Measurements from ENCODE around the gene CLSTN3. TPM values are rescaled to one million over a fixed set of nuclear protein-coding genes. Genes with fewer than 3 reads are reported as not detected.

Gene CLSTN3
- total and polyA plus RNA-seq, 4 donors = 6.1 to 37.2 (median 26.8) TPM

- Histone ChIP-seq H3K4me3 (ENCODE audit: low read depth in 1 of 3, low read length in 3 of 3) (no peak overlapping the region), H3K27me3 (ENCODE audit: control insufficient read depth in 4 of 4, insufficient read depth in 4 of 4, low read length in 3 of 4) (no peaks in the 10 kb centered on the region), H3K9me3 (ENCODE audit: control insufficient read depth in 4 of 4, low read length in 3 of 4) (no peaks in the 10 kb centered on the region), H3K27ac (ENCODE audit: low read depth in 1 of 2, low read length in 2 of 2) (peak overlapping the region in 1 of 2 donors; percentile 23), H3K36me3 (ENCODE audit: control insufficient read depth in 4 of 4, insufficient read depth in 3 of 4, low read depth in 1 of 4, low read length in 3 of 4) (peaks cover 0 to 43% (median 16%) of the 10 kb centered on the region in 4 donors), H3K4me1 (ENCODE audit: control insufficient read depth in 4 of 4, insufficient read depth in 4 of 4, low read length in 3 of 4) (peaks cover 3 to 27% (median 15%) of the 10 kb centered on the region in 4 donors), H3K9ac (ENCODE audit: low read depth in 1 of 2, low read length in 2 of 2) (no peak overlapping the region)
- 68% methylated on average over 7 of the region's 7 CpGs for WGBS
- no peak for TF ChIP-seq HNF4A (conservative IDR thresholded peaks at IDR 0.05)
- TF ChIP-seq RXRA (IDR thresholded peaks at IDR 0.05) = no peak
- no peak for TF ChIP-seq GABPA (IDR thresholded peaks at IDR 0.05 in 1 of 2, conservative IDR thresholded peaks at IDR 0.05 in 1 of 2)
- no peak for TF ChIP-seq JUND (IDR thresholded peaks at IDR 0.05)
- TF ChIP-seq RAD21 (IDR thresholded peaks at IDR 0.05) = no peak
- no peak for TF ChIP-seq HNF4G (IDR thresholded peaks at IDR 0.05)
- TF ChIP-seq ZBTB33 (IDR thresholded peaks at IDR 0.05) = no peak
- no peak for TF ChIP-seq FOXA1 (IDR thresholded peaks at IDR 0.05)
- TF ChIP-seq MAX (IDR thresholded peaks at IDR 0.05) = no peak
- TF ChIP-seq NR2F2 (IDR thresholded peaks at IDR 0.05) = no peak
- TF ChIP-seq FOXA2 (IDR thresholded peaks at IDR 0.05) = no peak
- no peak for TF ChIP-seq TAF1 (conservative IDR thresholded peaks at IDR 0.05)
- TF ChIP-seq SP1 (IDR thresholded peaks at IDR 0.05) = no peak
- DNase-seq (ENCODE audit: low spot score) = no peak
Observed at GRCh38 chr12:7143564-7143963, 13.4 kb downstream of the CLSTN3 start.

GRCh38 chr12:7144414-7145120 is 14.4 kb downstream of the CLSTN3 start:
- TF ChIP-seq RAD21 (IDR thresholded peaks at IDR 0.05) (peak; percentile 76 to 80), CTCF (IDR thresholded peaks at IDR 0.05; ENCODE audit: low read depth, low read length, missing input control) (peak; percentile 52), ATF3 (IDR thresholded peaks at IDR 0.05) (no peak), NR2F2 (IDR thresholded peaks at IDR 0.05) (no peak)
- Histone ChIP-seq H3K27ac (ENCODE audit: low read depth in 1 of 2, low read length in 2 of 2) (no peak overlapping the region), H3K9ac (ENCODE audit: low read depth in 1 of 2, low read length in 2 of 2) (no peak overlapping the region), H3K9me3 (ENCODE audit: control insufficient read depth in 4 of 4, low read length in 3 of 4) (no peaks in the 10 kb centered on the region), H3K4me3 (ENCODE audit: low read depth in 1 of 3, low read length in 3 of 3) (no peak overlapping the region), H3K4me1 (ENCODE audit: control insufficient read depth in 4 of 4, insufficient read depth in 4 of 4, low read length in 3 of 4) (peaks cover 3 to 27% (median 15%) of the 10 kb centered on the region in 4 donors), H3K36me3 (ENCODE audit: control insufficient read depth in 4 of 4, insufficient read depth in 3 of 4, low read depth in 1 of 4, low read length in 3 of 4) (peaks cover 4 to 47% (median 23%) of the 10 kb centered on the region in 4 donors), H3K27me3 (ENCODE audit: control insufficient read depth in 4 of 4, insufficient read depth in 4 of 4, low read length in 3 of 4) (no peaks in the 10 kb centered on the region)
- no peak for DNase-seq (ENCODE audit: low spot score)
- WGBS = 51% methylated on average over 11 of the region's 11 CpGs

Data from liver (tissue), 9 donors.